ENCODE results near the gene SORBS2. TPM values are rescaled to one million over a fixed set of nuclear protein-coding genes. Genes with fewer than 3 reads are reported as not detected.

The SORBS2 gene
- total and polyA plus RNA-seq, 7 experiments from 2014 or later: 0.21 to 1.4 TPM; not detected in 5

- no peak for ATAC-seq
- Histone ChIP-seq H3K36me3 (ENCODE audit: control insufficient read depth in 2 of 3, insufficient read depth in 3 of 3, low read length in 3 of 3) (no peaks in the 10 kb centered on the region), H3K9me3 (ENCODE audit: control insufficient read depth in 2 of 3, low read length in 3 of 3) (peaks cover 0 to 5% (median 0%) of the 10 kb centered on the region in 3 experiments), H3K4me1 (ENCODE audit: control insufficient read depth in 2 of 2, insufficient read depth in 2 of 2, low read length in 2 of 2) (no peaks in the 10 kb centered on the region), H3K4me3 (ENCODE audit: low read length) (no peak overlapping the region), H3K27ac (ENCODE audit: low read depth, low read length) (no peak overlapping the region), H3K27me3 (ENCODE audit: control insufficient read depth in 2 of 2, insufficient read depth in 2 of 2, low read length in 2 of 2) (no peaks in the 10 kb centered on the region)
- Mint-ChIP-seq H3K4me3 (peak overlapping the region in 2 of 10 donors; percentile 21 to 38), H3K27ac (no peak overlapping the region), H3K27me3 (peaks cover 29 to 46% (median 38%) of the 10 kb centered on the region in 5 donors), H3K4me1 (peaks cover 0 to 5% (median 4%) of the 10 kb centered on the region in 7 donors), H3K9me3 (peaks cover 0 to 8% (median 0%) of the 10 kb centered on the region in 11 donors), H3K36me3 (no peaks in the 10 kb centered on the region)
- CTCF ChIA-PET: interaction anchor here (0.6 to 1.5 kb wide), 4 partner anchors 9 to 499 kb away, joined by 3 to 6 read pairs (median 3); no protein-coding TSS in a partner anchor
- no peak for DNase-seq
- intact Hi-C loops (cut with micrococcal nuclease): no loop called here
- POLR2A ChIA-PET: no interaction called here
Observed at GRCh38 chr4:185638548-185639301, 173.3 kb downstream of the SORBS2 start.

- no peaks in the 10 kb centered on the region for H3K36me3 ChIP-seq (ENCODE audit: control insufficient read depth in 2 of 3, insufficient read depth in 3 of 3, low read length in 3 of 3)
- Mint-ChIP-seq H3K4me1 (peaks cover 0 to 5% (median 4%) of the 10 kb centered on the region in 7 donors), H3K36me3 (no peaks in the 10 kb centered on the region), H3K27me3 (peaks cover 24 to 40% (median 35%) of the 10 kb centered on the region in 5 donors), H3K9me3 (peaks cover 0 to 10% (median 0%) of the 10 kb centered on the region in 11 donors), H3K4me3 (peak overlapping the region in 3 of 10 donors; percentile 15 to 68 (median 38)), H3K27ac (no peak overlapping the region)
- H3K27me3 ChIP-seq (ENCODE audit: control insufficient read depth in 2 of 2, insufficient read depth in 2 of 2, low read length in 2 of 2): no peaks in the 10 kb centered on the region
- intact Hi-C loops (cut with micrococcal nuclease): no loop called here
- DNase-seq (no peak), ATAC-seq (no peak)
- no peak overlapping the region for H3K4me3 ChIP-seq (ENCODE audit: low read length)
- ChIA-PET POLR2A (no interaction called here), CTCF (interaction anchor here (0.7 to 1.5 kb wide), 2 partner anchors 8 to 500 kb away, joined by 3 read pairs; no protein-coding TSS in a partner anchor)
- H3K9me3 ChIP-seq (ENCODE audit: control insufficient read depth in 2 of 3, low read length in 3 of 3): peaks cover 0 to 5% (median 0%) of the 10 kb centered on the region in 3 experiments
- H3K27ac ChIP-seq (ENCODE audit: low read depth, low read length): no peak overlapping the region
- no peaks in the 10 kb centered on the region for H3K4me1 ChIP-seq (ENCODE audit: control insufficient read depth in 2 of 2, insufficient read depth in 2 of 2, low read length in 2 of 2)
Observed at GRCh38 chr4:185638093-185638492, 173.9 kb downstream of the SORBS2 start.

GRCh38 chr4:185637163-185637875, 174.7 kb downstream of the SORBS2 start:
- peaks cover 20 to 35% (median 33%) of the 10 kb centered on the region in 5 donors for H3K27me3 Mint-ChIP-seq
- H3K4me3 Mint-ChIP-seq: no peak overlapping the region
- ChIA-PET CTCF (interaction anchor here (1.5 kb wide), 1 partner anchor 500 kb away, joined by 3 read pairs; no protein-coding TSS in a partner anchor), POLR2A (no interaction called here)
- no peak overlapping the region for H3K27ac Mint-ChIP-seq
- H3K9me3 Mint-ChIP-seq: peaks cover 0 to 10% (median 0%) of the 10 kb centered on the region in 11 donors
- peaks cover 0 to 5% (median 0%) of the 10 kb centered on the region in 3 experiments for H3K9me3 ChIP-seq (ENCODE audit: control insufficient read depth in 2 of 3, low read length in 3 of 3)
- ATAC-seq: no peak
- H3K36me3 Mint-ChIP-seq: no peaks in the 10 kb centered on the region
- H3K27me3 ChIP-seq (ENCODE audit: control insufficient read depth in 2 of 2, insufficient read depth in 2 of 2, low read length in 2 of 2): no peaks in the 10 kb centered on the region
- H3K4me1 Mint-ChIP-seq: peaks cover 0 to 5% (median 4%) of the 10 kb centered on the region in 7 donors
- no peak overlapping the region for H3K4me3 ChIP-seq (ENCODE audit: low read length)
- H3K36me3 ChIP-seq (ENCODE audit: control insufficient read depth in 2 of 3, insufficient read depth in 3 of 3, low read length in 3 of 3): no peaks in the 10 kb centered on the region
- H3K27ac ChIP-seq (ENCODE audit: low read depth, low read length): no peak overlapping the region
- intact Hi-C loops (cut with micrococcal nuclease): no loop called here
- no peak for DNase-seq
- no peaks in the 10 kb centered on the region for H3K4me1 ChIP-seq (ENCODE audit: control insufficient read depth in 2 of 2, insufficient read depth in 2 of 2, low read length in 2 of 2)

- Mint-ChIP-seq H3K9me3 (peaks cover 0 to 10% (median 0%) of the 10 kb centered on the region in 11 donors), H3K36me3 (no peaks in the 10 kb centered on the region), H3K27ac (no peak overlapping the region), H3K4me1 (peaks cover 0 to 5% (median 4%) of the 10 kb centered on the region in 7 donors), H3K4me3 (no peak overlapping the region), H3K27me3 (peaks cover 23 to 36% (median 29%) of the 10 kb centered on the region in 5 donors)
- H3K36me3 ChIP-seq (ENCODE audit: control insufficient read depth in 2 of 3, insufficient read depth in 3 of 3, low read length in 3 of 3): no peaks in the 10 kb centered on the region
- intact Hi-C loops (cut with micrococcal nuclease): no loop called here
- CTCF ChIA-PET: no interaction called here
- no peaks in the 10 kb centered on the region for H3K4me1 ChIP-seq (ENCODE audit: control insufficient read depth in 2 of 2, insufficient read depth in 2 of 2, low read length in 2 of 2)
- no peak overlapping the region for H3K27ac ChIP-seq (ENCODE audit: low read depth, low read length)
- peaks cover 0 to 5% (median 0%) of the 10 kb centered on the region in 3 experiments for H3K9me3 ChIP-seq (ENCODE audit: control insufficient read depth in 2 of 3, low read length in 3 of 3)
- DNase-seq (no peak), ATAC-seq (no peak)
- no peaks in the 10 kb centered on the region for H3K27me3 ChIP-seq (ENCODE audit: control insufficient read depth in 2 of 2, insufficient read depth in 2 of 2, low read length in 2 of 2)
- POLR2A ChIA-PET: no interaction called here
- H3K4me3 ChIP-seq (ENCODE audit: low read length): no peak overlapping the region
Observed at GRCh38 chr4:185634066-185634652, 177.8 kb downstream of the SORBS2 start.

- no peak overlapping the region for H3K4me3 ChIP-seq (ENCODE audit: low read length)
- peaks cover 4 to 29% (median 19%) of the 10 kb centered on the region in 5 donors for H3K27me3 Mint-ChIP-seq
- H3K9me3 ChIP-seq (ENCODE audit: control insufficient read depth in 2 of 3, low read length in 3 of 3): no peaks in the 10 kb centered on the region
- H3K36me3 ChIP-seq (ENCODE audit: control insufficient read depth in 2 of 3, insufficient read depth in 3 of 3, low read length in 3 of 3): no peaks in the 10 kb centered on the region
- ATAC-seq (no peak), DNase-seq (no peak)
- H3K4me1 ChIP-seq (ENCODE audit: control insufficient read depth in 2 of 2, insufficient read depth in 2 of 2, low read length in 2 of 2): no peaks in the 10 kb centered on the region
- ChIA-PET CTCF (no interaction called here), POLR2A (no interaction called here)
- H3K27ac Mint-ChIP-seq: no peak overlapping the region
- H3K27me3 ChIP-seq (ENCODE audit: control insufficient read depth in 2 of 2, insufficient read depth in 2 of 2, low read length in 2 of 2): no peaks in the 10 kb centered on the region
- H3K4me1 Mint-ChIP-seq: no peaks in the 10 kb centered on the region
- peaks cover 0 to 1% (median 0%) of the 10 kb centered on the region in 11 donors for H3K9me3 Mint-ChIP-seq
- H3K27ac ChIP-seq (ENCODE audit: low read depth, low read length): no peak overlapping the region
- intact Hi-C loops (cut with micrococcal nuclease): no loop called here
- no peak overlapping the region for H3K4me3 Mint-ChIP-seq
- no peaks in the 10 kb centered on the region for H3K36me3 Mint-ChIP-seq
Observed at GRCh38 chr4:185626798-185627197, 185.2 kb downstream of the SORBS2 start.

- H3K9me3 Mint-ChIP-seq: peaks cover 0 to 1% (median 0%) of the 10 kb centered on the region in 11 donors
- peaks cover 4 to 21% (median 16%) of the 10 kb centered on the region in 5 donors for H3K27me3 Mint-ChIP-seq
- ChIA-PET CTCF (no interaction called here), POLR2A (no interaction called here)
- H3K4me3 Mint-ChIP-seq: no peak overlapping the region
- H3K4me3 ChIP-seq (ENCODE audit: low read length): no peak overlapping the region
- no peaks in the 10 kb centered on the region for H3K27me3 ChIP-seq (ENCODE audit: control insufficient read depth in 2 of 2, insufficient read depth in 2 of 2, low read length in 2 of 2)
- no peak overlapping the region for H3K27ac ChIP-seq (ENCODE audit: low read depth, low read length)
- H3K4me1 ChIP-seq (ENCODE audit: control insufficient read depth in 2 of 2, insufficient read depth in 2 of 2, low read length in 2 of 2): no peaks in the 10 kb centered on the region
- DNase-seq (no peak), ATAC-seq (no peak)
- intact Hi-C loops (cut with micrococcal nuclease): no loop called here
- H3K36me3 ChIP-seq (ENCODE audit: control insufficient read depth in 2 of 3, insufficient read depth in 3 of 3, low read length in 3 of 3): no peaks in the 10 kb centered on the region
- H3K36me3 Mint-ChIP-seq: no peaks in the 10 kb centered on the region
- H3K9me3 ChIP-seq (ENCODE audit: control insufficient read depth in 2 of 3, low read length in 3 of 3): no peaks in the 10 kb centered on the region
- no peak overlapping the region for H3K27ac Mint-ChIP-seq
- no peaks in the 10 kb centered on the region for H3K4me1 Mint-ChIP-seq
Observed at GRCh38 chr4:185625503-185625902, 186.5 kb downstream of the SORBS2 start.
